Activated gamma-delta T cell treated with Interleukin-2 at 50 U/mL for 16 hours (primary cell): ENCODE measurements around the gene FFAR3.

ENCODE experiments used
- DNase-seq: peaks from one replicate; pipeline ENCODE4 v3.0.0-alpha.2; 2020

FFAR3 gene

DNA sequence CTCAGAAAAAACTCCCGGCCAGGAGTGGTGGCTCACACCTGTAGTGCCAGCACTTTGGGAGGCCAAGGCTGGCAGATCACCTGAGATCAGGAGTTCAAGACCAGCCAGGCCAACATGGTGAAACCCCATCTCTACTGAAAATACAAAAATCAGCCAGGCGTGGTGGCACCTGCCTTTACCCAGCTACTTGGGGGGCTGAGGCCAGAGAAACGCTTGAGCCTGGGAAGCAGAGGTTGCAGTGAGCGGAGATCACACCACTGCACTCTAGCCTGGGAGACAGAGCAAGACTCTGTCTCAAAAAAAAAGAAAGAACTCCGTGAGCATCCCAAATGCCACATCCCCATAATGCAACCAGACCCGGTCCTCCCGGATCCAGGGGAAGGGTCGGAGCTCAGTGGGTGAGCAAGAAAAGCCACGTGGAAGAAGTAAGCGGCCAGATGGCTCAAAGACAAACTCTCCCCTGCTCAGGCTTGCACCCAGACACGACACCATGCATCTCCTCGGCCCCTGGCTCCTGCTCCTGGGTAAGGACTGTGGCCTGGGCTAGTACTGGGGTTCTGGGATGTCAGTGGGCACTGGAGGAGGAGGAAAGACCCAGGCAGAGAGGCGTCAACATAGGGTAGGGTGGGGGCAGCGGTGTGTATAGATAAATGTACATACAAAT lies 26.6 kb upstream of the FFAR3 start:
- no peak for DNase-seq

DNA sequence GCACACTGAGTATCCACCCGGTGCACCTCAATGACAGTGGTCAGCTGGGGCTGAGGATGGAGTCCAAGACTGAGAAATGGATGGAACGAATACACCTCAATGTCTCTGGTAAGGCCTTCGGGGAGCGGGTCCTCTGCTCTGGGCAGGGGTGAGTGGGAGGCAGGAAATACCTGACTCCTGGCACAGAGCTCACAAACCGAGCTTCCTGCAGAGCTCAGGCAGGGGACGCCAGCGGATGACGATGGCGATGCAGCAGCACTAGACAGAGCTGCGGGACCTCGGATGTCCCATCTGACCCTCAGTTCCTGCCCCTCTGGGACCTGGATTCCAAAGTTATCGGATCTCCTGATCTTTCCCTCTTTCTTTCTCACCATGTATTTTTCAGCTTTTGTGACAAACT lies 25.4 kb upstream of the FFAR3 start:
- DNase-seq: no peak

DNA sequence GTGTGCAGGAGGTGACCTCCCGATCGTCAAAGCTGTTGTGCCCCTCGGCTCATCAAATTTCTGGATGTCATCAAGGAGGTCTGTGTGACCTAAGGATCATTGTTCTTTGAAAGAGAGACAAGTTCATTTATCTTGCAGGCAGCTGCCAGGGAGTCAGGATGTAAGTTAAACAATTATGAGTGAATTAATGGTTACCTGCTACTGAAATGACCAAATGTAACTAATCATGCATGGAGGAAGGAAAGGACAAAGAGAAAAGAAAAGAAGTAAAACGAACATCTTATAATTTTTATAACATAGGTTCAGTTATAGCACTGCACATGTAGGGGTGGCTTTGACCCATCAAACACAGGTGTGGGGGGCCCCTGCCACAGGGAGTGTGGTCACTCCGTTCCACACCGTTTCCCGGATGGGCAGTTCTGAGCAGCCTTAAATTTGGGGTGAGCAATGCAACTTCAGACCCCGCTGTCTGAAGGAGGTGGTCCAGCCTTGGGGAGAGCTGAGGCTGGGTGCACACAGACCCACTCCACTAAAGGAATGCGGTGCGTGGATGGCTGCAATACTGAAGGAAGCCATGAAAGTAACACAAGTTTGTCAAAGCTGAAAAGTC lies 24.0 kb upstream of the FFAR3 start:
- no peak for DNase-seq

DNA sequence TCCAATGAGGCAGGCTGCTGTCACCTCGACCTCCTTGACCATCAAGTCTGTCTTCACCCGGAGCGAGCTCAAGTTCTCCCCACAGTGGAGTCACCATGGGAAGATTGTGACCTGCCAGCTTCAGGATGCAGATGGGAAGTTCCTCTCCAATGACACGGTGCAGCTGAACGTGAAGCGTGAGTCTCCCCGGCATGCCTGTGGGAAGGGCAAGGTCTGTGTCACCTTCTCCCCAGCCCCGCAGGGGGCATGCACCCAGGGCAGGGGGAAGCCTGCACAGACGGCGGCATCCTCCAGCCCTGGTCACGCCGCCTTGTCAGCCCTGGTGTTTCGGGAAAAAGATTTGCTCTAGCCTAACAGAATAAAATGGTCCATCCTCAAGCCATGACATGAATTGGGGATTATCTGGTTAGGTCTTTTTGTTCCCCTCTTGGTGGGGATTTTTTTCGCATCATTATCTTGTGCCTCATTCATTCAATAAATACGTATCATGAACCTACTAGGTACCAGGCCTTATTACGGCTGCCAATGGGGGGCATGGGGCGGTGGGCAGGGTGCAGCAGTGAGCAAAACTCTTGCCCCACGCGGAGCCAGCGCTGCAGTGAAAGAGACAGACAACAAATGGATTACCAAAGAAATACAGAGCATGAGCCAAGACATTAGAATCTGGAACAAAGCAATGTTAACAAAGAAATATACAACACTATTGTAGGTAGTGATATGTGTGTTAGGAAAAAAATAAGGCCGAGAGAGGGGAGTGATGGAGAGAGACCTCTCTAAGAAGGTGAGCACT lies 21.9 kb upstream of the FFAR3 start:
- no peak for DNase-seq

DNA sequence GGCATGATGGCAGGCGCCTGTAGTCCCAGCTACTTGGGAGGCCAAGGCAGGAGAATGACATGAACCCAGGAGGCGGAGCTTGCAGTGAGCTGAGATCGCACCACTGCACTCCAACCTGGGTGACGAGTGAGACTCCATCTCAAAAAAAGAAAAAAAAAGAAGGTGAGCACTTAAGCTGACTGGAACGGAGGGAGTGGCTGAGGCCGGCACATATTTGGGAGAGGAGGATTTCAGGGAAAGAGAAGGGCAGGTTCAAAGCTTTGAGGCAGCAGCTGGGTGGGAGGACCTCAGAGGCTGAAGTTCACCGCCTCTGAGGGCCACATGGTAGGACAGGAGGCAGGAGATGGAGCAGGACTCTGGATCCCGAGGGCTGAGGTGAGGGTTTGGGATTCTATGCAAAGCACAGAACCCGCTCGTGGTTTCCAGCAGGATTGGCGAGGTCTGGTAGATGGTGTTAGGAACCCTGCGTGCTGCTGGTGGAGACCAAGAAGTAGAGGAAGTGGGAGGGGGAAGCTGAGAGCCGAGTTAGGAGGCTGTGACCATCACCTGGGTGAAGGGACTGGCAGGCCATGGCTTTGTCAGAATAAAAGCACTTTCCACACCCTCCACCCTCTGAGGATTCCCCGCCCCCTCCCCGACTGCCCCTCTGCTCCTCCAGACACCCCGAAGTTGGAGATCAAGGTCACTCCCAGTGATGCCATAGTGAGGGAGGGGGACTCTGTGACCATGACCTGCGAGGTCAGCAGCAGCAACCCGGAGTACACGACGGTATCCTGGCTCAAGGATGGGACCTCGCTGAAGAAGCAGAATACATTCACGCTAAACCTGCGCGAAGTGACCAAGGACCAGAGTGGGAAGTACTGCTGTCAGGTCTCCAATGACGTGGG lies 20.9 kb upstream of the FFAR3 start:
- DNase-seq: no peak

DNA sequence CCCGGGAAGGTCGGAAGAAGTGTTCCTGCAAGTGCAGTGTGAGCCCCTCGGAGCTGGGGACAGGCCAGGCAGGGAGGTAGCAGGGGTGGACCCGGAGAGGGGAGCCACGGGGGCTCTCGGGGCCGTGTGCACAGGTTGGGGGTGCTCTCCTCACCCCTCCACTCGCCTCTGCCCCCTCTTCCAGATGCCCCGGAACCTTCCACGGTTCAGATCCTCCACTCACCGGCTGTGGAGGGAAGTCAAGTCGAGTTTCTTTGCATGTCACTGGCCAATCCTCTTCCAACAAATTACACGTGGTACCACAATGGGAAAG lies 20.3 kb upstream of the FFAR3 start:
- DNase-seq: no peak

DNA sequence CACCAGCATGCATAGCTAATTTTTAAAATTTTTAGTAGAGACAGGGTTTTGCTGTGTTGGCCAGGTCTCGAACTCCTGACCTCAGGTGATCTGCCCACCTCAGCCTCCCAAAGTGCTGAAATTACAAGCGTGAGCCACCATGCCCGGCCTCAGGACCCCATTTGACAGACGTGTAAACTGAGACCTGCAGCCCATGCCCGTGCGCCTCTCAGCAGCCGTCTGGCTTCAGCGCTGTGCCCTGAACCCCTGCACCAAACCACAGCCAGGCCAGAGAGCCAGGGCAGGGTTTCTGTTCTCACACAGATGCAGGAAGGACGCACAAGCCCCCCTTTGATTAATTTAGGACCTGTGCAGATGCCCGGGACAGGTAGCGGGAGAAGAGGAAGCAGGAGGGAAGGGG lies 17.8 kb upstream of the FFAR3 start:
- no peak for DNase-seq

DNA sequence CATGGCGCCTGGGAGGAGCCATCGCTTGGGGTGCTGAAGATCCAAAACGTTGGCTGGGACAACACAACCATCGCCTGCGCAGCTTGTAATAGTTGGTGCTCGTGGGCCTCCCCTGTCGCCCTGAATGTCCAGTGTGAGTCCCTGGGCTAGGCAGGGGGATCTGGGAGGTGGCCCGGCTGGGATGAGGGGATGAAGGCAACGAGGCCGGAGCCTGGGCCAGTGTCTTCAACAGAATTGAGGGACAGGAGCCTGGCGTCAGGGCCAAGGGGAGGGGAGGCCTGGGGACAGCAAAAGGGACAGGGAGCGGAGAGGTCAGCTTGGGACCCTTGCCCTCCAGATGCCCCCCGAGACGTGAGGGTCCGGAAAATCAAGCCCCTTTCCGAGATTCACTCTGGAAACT lies 17.3 kb upstream of the FFAR3 start:
- DNase-seq: no peak

DNA sequence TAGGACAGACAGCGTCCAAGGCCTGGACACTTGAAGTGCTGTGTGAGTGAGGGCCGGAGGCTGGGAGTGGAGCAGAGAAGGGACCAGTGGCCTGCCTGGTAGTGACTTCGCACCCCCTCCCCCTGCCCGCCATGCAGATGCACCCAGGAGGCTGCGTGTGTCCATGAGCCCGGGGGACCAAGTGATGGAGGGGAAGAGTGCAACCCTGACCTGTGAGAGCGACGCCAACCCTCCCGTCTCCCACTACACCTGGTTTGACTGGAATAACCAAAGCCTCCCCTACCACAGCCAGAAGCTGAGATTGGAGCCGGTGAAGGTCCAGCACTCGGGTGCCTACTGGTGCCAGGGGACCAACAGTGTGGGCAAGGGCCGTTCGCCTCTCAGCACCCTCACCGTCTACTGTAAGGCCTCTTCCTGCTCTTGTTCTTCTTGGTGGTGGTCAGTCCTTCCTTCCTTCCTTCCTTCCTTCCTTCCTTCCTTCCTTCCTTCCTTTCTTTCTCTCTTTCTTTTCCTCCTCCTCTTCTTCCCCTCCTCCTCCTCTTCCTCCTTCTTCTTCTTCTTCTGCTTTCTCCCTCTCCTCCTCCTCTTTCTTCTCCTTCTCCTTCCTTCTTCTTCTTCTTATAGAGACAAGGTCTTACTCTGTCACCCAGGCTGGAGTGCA lies 16.6 kb upstream of the FFAR3 start:
- DNase-seq: no peak

DNA sequence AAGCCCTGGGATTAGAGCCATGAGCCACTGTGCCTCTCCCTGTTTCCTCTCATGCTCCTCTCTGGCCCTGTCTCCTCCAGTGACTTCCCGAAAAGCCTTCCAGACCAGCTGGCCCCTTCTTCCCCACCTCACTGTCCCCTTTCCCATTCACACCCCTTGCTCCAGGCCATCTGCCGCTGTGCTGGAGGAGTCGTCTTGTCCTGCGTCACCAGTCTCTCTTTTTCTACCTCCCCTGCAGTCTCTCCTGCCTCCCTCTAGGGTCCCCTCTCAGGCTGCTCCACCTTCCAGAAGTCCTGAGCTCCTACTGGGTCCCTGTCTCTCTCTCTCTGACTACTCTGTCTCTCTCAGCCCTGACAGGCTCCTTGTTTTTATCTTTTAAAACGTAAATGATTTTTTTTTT lies 15.8 kb upstream of the FFAR3 start:
- DNase-seq: no peak

DNA sequence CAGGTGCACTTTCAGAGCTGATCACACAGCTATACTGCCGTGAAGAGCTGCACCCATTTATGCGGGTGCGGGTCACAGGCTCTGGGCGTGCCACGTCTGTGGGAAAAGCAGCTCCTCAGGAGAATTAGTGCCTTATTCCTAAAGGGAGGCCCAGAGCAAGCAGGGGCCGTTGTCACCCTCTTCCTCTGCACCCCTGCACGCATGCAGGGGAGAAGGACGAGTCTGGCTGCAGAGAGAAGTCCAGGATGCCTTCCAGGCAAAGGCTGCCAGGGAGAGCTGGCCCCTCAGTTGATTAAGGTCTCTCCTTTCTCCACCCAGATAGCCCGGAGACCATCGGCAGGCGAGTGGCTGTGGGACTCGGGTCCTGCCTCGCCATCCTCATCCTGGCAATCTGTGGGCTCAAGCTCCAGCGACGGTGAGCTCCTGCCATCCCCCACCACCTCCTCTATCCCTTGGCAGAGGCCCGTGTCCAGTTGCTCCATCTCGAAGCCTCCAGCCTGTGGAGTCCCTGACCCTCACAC lies 13.7 kb upstream of the FFAR3 start:
- no peak for DNase-seq

DNA sequence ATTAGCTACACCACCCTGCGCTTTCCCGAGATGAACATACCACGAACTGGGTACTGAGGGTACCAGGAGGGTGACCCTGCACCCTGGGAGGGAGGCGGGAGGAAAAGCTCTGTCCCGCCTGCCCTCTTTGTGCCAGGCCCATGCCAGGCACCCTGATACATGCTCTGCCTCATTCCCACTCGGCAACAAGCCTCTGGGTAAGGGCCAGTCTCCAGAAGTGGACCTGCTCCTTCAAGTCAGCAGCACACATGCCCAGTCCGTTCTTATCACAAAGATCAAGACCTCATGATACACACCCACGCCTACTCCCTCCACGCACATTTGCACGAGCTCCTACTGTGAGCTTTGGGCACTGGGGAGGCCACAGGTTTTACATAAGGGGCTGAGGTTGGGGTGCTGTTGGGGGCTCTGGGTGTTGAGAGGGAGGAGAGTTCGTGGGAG lies 12.6 kb upstream of the FFAR3 start:
- DNase-seq: no peak

DNA sequence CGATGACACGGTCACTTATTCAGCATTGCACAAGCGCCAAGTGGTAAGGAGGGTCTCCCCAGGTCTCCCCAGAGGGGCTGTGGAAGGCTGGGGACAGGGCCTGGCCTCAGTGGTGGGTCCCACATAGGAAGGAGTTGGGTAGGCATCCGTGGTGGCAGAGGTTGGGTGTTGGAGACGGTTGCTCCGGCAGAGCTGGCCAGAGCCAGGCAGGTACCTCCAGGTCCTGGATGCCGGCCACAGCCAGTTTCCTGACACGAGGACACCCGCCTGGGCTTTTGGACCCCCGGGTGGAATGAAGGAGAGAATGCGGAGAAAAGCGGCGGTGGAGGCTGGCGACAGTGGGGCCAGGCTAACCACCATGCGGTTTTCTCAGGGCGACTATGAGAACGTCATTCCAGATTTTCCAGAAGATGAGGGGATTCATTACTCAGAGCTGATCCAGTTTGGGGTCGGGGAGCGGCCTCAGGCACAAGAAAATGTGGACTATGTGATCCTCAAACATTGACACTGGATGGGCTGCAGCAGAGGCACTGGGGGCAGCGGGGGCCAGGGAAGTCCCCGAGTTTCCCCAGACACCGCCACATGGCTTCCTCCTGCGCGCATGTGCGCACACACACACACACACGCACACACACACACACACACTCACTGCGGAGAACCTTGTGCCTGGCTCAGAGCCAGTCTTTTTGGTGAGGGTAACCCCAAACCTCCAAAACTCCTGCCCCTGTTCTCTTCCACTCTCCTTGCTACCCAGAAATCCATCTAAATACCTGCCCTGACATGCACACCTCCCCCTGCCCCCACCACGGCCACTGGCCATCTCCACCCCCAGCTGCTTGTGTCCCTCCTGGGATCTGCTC lies 11.8 kb upstream of the FFAR3 start:
- DNase-seq: peak; percentile 58

DNA sequence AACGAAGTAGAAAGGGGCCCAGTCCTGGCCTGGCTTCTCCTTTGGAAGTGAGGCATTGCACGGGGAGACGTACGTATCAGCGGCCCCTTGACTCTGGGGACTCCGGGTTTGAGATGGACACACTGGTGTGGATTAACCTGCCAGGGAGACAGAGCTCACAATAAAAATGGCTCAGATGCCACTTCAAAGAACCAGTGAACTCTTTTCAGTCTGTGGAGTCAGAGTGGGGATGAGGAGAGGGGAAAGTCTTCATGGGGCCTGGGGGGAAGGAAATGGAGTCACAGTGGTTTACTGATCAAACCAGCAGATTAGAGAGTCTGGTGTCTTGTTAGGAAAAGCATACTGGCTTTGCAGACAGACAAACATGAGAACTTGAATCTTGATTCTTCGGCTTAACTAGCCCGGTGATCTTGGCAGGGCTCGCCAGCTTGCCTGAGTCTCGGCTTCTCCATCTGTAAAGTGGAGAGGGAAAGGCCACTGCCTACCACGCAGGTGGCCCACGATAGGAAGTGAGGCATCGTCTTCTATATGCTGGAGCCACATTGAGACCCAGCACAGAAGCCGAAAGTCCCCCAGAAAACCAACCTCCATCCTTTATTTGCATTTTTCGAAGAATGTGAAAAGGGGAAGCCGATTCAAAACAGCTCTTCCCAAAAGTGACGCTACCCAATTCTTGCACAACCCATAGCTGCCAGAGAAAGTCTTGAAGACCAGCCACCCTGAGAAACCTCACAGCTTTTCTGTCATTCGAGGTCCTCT lies 10.9 kb upstream of the FFAR3 start, which contains the start of gene FFAR1:
FFAR1 (plus strand) TSS at position 732 of the 759 bp plus-strand sequence. CDS start 3,650 bp downstream, outside the sequence.
- no peak for DNase-seq

DNA sequence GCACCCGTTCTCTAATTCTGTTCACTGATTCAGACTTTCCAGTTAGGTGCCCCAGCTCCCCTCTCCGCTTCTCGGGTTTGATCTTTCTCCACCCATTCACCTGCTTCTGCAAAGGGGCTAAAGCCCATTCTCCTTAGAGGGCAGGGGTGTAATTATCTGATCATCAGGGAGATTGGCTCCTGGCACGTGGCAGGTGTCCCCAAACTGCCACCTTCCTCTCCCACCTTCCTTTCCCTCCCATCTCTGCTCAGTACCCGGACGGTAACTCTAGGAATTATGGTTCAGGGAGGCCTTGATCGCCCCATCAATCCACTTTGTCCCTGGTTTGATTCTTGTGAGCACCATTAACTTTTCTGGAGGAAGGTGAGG lies 10.3 kb upstream of the FFAR3 start:
- DNase-seq: no peak

DNA sequence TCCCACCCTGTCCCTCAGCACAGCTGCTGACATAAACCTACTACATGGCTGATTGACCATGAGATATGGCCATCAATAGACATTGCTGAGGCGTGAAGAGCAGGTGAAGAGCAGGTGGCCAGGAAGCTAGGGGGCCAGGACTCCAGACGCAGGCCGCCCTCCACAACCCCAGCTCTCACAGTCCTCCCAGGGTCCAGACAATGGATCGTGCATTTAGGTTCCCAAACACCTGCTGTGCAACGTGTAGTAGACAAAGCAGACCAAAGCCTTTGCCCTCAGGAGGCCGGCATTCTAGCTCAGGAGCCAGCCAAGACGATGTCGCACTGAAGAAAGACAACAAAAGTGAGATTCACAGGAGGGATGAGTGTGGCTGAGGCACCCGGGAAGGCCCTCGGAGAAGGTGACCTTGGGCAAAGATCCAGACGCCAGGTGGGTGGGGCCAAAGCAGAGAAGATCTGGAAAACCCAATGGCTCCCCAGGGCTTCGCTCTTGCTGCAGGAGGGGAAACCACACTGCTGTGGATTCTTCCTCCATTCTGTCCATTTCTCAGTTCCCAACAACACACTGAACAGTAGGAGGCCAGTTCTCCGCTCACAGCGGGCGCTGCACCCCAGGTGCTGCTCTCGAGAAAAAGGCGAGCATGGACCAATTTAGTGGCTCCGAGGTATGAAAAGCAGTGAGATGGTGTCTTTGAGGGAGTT lies 9.2 kb upstream of the FFAR3 start:
- DNase-seq: no peak

DNA sequence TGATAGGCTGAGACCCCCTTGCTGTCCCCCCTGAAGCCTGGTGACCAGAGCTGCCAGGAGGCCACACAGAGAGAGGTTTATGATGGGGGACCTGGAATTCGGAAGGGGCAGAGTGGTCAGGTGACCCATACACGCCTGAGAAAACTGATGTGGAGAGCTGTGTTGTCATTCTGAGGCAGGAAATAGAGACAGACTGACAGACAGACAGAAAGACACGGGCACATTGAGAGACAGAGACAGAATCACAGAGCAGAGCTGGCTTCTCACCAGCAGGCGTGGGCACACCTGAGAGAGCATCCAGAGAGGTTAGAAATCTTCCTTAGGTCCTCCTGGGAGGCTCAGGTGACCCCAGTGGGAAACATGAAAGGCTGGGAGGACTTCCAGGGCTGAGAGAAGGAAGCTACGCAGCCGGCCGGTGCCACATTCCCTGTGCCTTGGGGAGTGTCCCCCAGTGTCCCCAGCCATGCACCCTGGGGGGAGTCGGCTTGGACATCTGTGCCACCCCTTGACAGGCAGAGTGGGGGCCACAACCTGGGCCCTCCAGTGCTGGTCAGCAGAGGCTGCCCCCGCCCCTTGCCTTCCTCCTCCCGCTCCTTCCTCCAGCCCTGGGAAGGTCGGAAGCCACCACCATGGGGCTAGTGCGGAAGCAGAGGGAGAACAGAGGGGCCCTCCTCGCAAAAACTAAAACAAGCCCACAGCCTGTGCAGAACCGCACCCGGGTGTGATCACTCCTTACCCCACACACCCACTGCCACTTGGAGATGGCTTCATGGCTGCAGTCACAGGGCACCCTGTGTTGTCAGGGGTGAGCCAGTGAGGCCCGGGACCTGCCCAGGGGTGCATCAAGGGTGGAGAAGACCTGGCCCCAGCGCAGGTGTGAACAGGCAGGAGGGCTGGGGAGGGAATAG lies 8.4 kb upstream of the FFAR3 start:
- DNase-seq: no peak

DNA sequence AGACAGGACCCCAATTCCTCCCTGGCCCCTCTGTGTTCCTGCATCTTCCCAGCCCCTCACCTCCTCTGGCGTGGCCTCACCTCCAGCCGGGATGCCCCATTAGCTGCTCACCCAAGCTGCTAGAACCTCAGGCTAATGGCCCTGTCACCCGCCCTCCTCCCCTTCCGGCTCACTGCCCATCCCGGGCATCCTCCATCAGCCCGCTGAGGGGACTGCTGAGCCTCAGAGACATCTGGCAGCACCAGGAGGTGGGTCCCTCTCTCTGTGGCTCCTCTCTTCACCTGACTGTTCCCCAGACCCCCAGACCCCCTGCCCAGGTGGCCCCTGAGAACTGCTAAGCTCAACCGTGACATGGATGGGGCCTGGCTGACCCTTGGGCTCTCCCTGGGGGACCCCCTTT lies 7.7 kb upstream of the FFAR3 start:
- DNase-seq: no peak
